Measurements from ENCODE around the gene PTPRG. TPM values are rescaled to one million over a fixed set of nuclear protein-coding genes. Genes with fewer than 3 reads are reported as not detected.

Gene PTPRG
- total RNA-seq, 2 experiments from 2014 or later: 0.10 TPM; not detected in 1

DNA sequence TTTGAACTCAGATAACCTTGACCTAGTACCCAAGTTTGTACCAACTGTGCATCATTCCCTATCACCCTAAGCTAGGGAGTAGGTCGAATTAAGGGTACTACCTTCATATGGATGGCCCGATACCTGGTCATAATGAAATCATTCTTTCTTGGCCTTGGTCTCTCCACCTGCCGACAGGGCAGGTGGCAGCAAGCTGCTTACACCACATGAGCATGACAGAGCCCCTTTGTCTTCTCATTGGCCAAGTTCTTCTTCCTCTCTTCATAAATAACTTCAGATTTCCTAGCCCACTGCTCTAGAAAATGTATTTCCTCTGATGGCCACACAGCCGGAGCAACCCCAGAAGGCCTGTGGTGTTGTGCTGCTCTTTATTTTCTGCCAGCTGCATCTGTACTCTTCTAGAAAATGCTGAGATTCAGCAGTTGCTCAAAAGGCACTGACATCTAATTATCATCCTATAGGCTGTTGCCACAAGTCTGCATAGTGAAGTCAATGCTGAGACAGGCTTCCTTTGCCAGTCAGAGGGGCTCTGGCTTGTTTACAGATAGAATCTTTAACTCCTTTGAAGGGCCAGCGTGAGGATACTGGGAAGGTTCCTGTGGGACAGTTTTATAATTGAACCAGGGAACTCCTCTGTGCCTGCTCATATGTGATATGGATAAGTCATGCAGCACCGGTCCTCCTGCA is 304.2 kb downstream of the PTPRG start:
- Mint-ChIP-seq H3K9me3 (no peaks in the 10 kb centered on the region), H3K4me1 (ENCODE audit: low read depth) (no peaks in the 10 kb centered on the region), H3K27me3 (no peaks in the 10 kb centered on the region), H3K27ac (no peak overlapping the region), H3K4me3 (no peak overlapping the region), H3K36me3 (no peaks in the 10 kb centered on the region)
- intact Hi-C loops (cut with micrococcal nuclease): no loop called here
- CTCF ChIA-PET: no interaction called here
- POLR2A ChIA-PET: no interaction called here
- DNase-seq: no peak

DNA sequence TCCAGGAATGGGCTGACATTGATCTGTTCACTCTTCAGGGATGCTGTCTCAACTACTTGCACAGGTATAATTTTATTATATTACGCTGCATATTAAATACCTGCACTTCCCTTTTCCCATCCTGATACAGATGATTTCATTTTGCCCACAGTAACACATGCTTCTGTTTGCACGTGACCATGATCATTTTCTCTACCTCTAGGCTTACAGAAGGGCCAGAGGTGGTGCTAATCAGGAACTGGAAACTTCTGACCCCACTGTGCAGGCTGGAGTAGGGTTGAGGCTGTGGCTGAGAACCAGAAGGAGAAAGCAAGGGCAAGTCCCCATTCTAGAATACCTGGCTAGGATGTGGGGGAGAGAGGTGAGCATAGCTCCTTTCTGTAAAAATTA is 304.8 kb downstream of the PTPRG start:
- intact Hi-C loops (cut with micrococcal nuclease): no loop called here
- Mint-ChIP-seq H3K27ac (no peak overlapping the region), H3K4me3 (no peak overlapping the region), H3K36me3 (no peaks in the 10 kb centered on the region), H3K27me3 (no peaks in the 10 kb centered on the region), H3K4me1 (ENCODE audit: low read depth) (no peaks in the 10 kb centered on the region), H3K9me3 (no peaks in the 10 kb centered on the region)
- POLR2A ChIA-PET: no interaction called here
- CTCF ChIA-PET: no interaction called here
- no peak for DNase-seq

DNA sequence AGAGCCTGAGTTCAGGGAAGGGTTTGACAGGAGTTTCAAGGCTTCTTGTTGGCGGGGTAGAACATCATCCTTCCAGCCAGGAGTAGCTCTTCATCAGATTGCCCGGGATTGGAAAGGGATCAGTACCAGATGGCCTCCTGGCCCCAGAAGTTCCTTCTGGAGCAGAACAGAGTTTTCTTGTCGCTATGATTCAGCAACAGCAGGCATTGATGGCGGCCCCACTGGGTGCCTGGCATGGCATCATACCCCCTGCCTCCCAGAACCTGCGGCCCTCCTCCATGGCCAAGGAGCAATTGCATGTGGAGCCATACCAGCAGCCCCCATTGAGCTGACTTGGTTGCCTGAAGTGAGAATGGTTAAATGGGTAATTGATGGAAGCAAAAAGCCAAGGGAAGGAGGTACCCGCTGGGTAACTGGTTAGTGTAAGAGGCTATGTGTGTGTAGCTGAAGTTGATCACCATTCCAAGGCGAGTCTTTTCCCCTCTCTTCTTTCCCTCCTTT is 305.6 kb downstream of the PTPRG start:
- no peaks in the 10 kb centered on the region for H3K36me3 Mint-ChIP-seq
- H3K27ac Mint-ChIP-seq: no peak overlapping the region
- no peaks in the 10 kb centered on the region for H3K9me3 Mint-ChIP-seq
- DNase-seq: no peak
- ChIA-PET POLR2A (no interaction called here), CTCF (no interaction called here)
- no peaks in the 10 kb centered on the region for H3K4me1 Mint-ChIP-seq (ENCODE audit: low read depth)
- no peak overlapping the region for H3K4me3 Mint-ChIP-seq
- intact Hi-C loops (cut with micrococcal nuclease): no loop called here
- H3K27me3 Mint-ChIP-seq: no peaks in the 10 kb centered on the region

DNA sequence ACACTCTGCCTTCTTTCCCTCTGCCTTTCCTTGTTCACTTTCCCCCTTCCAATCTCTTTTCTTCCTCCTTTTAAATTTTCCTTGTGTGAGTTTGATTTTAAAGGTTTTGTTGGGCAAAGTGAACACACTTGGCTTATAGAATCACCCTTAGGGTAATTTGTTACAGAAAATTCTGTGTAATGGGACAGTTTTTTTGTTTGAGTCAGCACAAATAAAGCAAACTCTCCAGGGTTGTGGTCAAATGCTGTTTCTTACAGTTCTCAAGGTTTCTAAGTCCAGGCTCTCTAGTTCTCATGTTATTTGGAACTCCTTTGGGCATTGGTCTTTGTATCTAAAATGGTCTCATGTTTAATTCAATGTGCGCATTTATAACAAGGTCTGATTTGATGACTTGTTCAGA is 307.1 kb downstream of the PTPRG start:
- Mint-ChIP-seq H3K4me1 (ENCODE audit: low read depth) (no peaks in the 10 kb centered on the region), H3K9me3 (no peaks in the 10 kb centered on the region), H3K4me3 (no peak overlapping the region), H3K36me3 (no peaks in the 10 kb centered on the region), H3K27me3 (no peaks in the 10 kb centered on the region), H3K27ac (no peak overlapping the region)
- intact Hi-C loops (cut with micrococcal nuclease): no loop called here
- no peak for DNase-seq
- ChIA-PET POLR2A (no interaction called here), CTCF (no interaction called here)

DNA sequence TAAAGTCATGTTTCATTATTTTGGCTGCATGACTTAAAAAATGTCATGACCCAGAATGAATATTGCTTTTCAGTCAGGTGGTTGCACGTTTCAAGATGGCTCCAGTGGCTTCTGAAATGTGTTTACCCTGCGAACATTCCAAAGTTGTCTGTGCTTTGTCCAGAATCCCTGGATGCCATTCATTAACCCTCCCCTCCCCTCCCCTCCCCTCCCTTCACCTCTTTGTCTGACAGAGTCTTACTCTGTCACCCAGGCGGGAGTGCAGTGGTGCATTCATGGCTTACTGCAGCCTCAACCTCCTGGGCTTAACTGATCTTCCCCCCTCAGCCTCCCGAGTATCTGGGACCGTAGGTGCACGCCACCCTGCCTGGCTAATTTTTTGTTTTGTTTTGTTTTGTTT is 308.0 kb downstream of the PTPRG start:
- Mint-ChIP-seq H3K4me1 (ENCODE audit: low read depth) (no peaks in the 10 kb centered on the region), H3K27me3 (no peaks in the 10 kb centered on the region), H3K36me3 (no peaks in the 10 kb centered on the region), H3K4me3 (no peak overlapping the region), H3K9me3 (no peaks in the 10 kb centered on the region), H3K27ac (no peak overlapping the region)
- intact Hi-C loops (cut with micrococcal nuclease): no loop called here
- ChIA-PET CTCF (no interaction called here), POLR2A (no interaction called here)
- DNase-seq: no peak

DNA sequence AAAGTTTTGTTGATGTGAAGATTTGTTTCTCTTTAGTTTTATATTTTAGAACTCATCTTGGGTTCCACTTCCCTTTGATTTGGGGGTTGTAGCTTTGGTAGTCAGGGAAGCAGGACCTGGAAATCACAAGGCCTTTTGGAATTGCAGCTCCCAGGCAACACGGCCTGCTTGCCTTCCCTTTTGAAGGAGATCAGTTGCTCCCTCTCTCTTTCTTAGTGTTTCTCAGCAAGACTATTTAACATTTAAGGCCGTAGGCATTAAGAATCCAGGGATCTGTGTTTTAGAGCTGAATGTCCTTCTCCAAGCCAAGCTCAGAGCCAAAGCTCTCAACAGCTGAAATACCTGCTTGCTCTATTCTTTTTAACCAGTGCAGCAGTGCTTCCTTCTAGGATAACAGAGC is 310.3 kb downstream of the PTPRG start:
- no peaks in the 10 kb centered on the region for H3K4me1 Mint-ChIP-seq (ENCODE audit: low read depth)
- DNase-seq: no peak
- CTCF ChIA-PET: no interaction called here
- intact Hi-C loops (cut with micrococcal nuclease): no loop called here
- no peak overlapping the region for H3K4me3 Mint-ChIP-seq
- H3K27me3 Mint-ChIP-seq: no peaks in the 10 kb centered on the region
- POLR2A ChIA-PET: no interaction called here
- no peaks in the 10 kb centered on the region for H3K36me3 Mint-ChIP-seq
- no peak overlapping the region for H3K27ac Mint-ChIP-seq
- H3K9me3 Mint-ChIP-seq: no peaks in the 10 kb centered on the region

DNA sequence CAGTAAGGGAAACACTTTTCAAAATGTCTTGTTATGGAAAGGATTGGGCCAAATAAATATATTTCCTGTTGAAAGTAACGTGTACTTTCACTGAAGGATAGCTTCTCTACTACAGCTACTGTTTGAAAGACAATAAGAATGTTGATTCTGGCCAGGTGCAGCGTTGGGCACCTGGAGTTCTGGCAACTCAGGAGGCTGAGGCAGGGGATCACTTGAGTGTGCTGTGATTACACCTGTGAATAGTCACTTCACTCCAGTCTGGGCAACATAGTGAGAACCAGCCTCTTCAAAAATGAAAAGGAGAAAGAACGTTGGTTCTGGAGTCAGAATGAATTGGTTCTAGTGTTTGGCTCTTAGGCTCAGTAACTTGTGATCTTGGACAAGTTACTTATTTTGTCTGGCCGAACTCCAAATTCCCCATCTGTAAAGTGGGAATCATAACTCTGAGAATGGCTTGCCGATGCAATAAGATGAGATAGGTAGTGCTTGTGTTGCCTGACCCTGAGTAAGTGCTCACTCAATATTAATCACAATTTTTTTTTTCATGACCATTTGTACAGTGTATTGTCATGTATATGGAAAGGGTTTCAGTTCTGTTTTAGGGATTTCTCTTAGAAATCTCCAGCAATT is 310.8 kb downstream of the PTPRG start:
- no peaks in the 10 kb centered on the region for H3K27me3 Mint-ChIP-seq
- H3K27ac Mint-ChIP-seq: no peak overlapping the region
- DNase-seq: no peak
- intact Hi-C loops (cut with micrococcal nuclease): no loop called here
- H3K36me3 Mint-ChIP-seq: no peaks in the 10 kb centered on the region
- H3K9me3 Mint-ChIP-seq: no peaks in the 10 kb centered on the region
- ChIA-PET CTCF (no interaction called here), POLR2A (no interaction called here)
- H3K4me3 Mint-ChIP-seq: no peak overlapping the region
- H3K4me1 Mint-ChIP-seq (ENCODE audit: low read depth): no peaks in the 10 kb centered on the region

DNA sequence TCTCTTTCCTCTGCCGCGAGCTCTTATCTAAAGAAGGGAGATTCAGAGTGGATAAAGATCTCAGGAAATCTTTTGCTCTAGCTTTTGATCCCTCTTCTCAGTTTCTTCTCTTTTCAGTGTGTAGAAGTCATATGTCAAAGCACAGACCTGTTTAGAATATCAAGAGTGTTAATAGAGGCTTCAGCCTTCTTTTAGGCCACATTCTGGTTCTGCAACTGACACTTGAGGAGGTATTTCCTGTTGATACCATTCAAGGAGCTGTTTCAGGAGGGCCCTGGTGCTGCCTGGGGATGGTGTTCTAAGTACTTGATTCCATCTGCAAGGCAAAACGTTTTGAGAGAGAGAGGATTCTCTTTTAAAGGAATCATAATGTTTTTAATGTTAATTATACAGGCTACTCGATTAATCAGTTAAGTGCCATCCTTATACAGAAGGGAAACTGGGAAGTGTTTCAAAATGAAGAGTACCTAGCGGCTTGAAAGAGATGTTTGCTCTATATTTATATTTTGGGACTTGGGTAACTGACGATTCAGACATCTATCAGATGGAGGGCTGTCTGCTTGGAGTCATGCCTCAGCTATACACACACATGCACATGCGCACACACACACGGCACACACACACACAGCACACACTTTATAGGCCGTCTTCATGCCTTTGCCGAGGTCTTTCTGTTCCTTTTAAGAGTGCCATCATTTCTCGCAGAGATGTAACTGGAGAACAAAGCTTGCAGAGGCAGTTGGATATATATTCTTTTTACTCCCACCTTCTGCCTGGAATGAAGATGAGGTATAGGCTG is 313.9 kb downstream of the PTPRG start:
- no peak overlapping the region for H3K4me3 Mint-ChIP-seq
- intact Hi-C loops (cut with micrococcal nuclease): no loop called here
- H3K36me3 Mint-ChIP-seq: no peaks in the 10 kb centered on the region
- no peaks in the 10 kb centered on the region for H3K4me1 Mint-ChIP-seq (ENCODE audit: low read depth)
- H3K9me3 Mint-ChIP-seq: no peaks in the 10 kb centered on the region
- ChIA-PET POLR2A (interaction anchor here (0.5 kb wide), 1 partner anchor 108 kb away, joined by 4 read pairs; no protein-coding TSS in a partner anchor), CTCF (no interaction called here)
- no peaks in the 10 kb centered on the region for H3K27me3 Mint-ChIP-seq
- H3K27ac Mint-ChIP-seq: no peak overlapping the region
- no peak for DNase-seq

DNA sequence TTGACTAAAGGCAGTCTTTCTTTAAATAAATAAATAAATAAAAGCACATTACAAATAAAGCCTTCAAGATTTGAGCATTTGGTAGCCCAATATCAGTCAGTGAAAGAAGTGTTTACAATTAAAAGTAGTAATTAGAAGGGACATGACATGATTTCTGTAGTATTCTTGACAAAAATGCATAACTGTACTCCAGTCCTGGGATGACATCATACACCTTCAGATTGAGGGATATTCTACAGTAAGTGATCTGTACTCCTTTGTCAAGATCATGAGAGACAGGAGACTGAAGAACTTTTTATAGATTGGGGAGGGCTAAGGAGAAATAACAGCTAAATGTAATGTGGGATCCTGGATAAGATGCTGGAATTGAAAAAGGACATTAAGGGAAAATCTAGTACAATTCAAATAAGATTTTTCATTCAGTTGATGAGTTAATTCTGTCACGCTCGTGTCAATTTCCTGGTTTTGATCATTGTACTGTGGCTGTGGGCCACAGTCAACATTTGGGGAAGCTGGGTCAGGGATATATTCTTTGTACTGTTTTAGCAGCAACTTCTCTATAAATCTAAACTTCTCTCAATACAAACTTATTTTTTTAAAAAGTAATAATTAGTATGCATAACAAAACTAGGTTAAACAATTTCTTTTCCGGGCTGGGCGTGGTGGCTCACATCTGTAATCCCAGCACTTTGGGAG is 314.8 kb downstream of the PTPRG start:
- ChIA-PET CTCF (no interaction called here), POLR2A (no interaction called here)
- Mint-ChIP-seq H3K9me3 (no peaks in the 10 kb centered on the region), H3K27me3 (no peaks in the 10 kb centered on the region), H3K36me3 (no peaks in the 10 kb centered on the region), H3K4me3 (no peak overlapping the region), H3K4me1 (ENCODE audit: low read depth) (no peaks in the 10 kb centered on the region), H3K27ac (no peak overlapping the region)
- intact Hi-C loops (cut with micrococcal nuclease): no loop called here
- DNase-seq: no peak

DNA sequence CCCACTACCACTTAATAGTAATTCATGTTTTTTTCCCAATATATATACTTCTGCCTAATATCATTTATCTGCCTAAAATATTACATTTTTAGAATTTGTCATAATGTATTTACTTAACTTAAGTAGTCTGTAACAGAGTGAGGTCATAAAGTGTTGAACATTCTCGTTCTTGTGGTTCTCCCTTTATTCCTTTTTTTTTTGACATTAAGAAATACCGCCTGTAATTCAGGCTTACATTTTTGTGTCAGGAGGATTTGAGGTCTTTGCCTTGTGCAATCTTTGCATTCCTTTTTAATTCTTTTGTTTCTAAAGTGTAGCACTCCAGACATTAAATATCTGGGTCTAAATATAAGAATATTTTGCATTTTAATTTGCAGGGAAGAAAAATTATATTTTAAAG is 315.4 kb downstream of the PTPRG start:
- Mint-ChIP-seq H3K9me3 (no peaks in the 10 kb centered on the region), H3K4me3 (no peak overlapping the region), H3K36me3 (no peaks in the 10 kb centered on the region), H3K27ac (no peak overlapping the region), H3K4me1 (ENCODE audit: low read depth) (no peaks in the 10 kb centered on the region), H3K27me3 (no peaks in the 10 kb centered on the region)
- CTCF ChIA-PET: no interaction called here
- POLR2A ChIA-PET: no interaction called here
- intact Hi-C loops (cut with micrococcal nuclease): no loop called here
- DNase-seq: no peak

DNA sequence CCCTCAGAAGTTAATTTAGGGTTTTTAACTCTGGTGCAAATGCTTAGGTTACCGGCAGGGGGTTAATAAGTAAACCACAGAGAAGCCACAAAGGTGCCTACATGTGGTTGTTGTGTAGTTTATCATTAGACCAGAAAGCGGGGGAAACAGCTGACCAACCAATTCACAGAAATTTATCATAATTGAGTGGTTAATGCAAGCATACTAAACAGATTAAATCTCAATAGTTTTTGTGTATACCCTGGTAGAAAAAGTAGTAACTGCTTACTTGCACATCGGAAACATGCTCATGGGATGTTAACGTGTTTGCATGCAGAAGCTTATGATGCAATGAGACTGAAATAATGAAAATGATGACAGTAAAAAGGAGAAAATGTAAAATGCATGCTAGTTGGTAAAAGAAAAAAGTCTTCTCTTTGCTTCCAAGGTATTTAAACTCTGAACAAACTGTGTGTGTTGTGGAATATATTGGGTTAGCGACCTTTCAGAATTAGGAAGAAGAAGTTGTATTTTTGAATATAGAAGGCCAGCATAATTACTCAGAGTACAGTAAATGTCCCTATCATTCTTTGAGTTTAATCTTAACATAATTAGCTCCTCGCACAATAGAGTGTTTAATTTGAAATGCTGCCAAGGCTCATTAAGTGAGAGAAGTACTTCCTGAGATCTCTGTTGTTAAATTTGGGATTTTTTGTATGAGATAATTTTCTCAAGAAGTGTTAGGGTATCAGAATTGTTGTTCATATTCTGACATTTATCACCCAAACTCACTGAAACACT is 316.2 kb downstream of the PTPRG start:
- H3K27me3 Mint-ChIP-seq: no peaks in the 10 kb centered on the region
- no peak for DNase-seq
- H3K4me3 Mint-ChIP-seq: no peak overlapping the region
- H3K27ac Mint-ChIP-seq: no peak overlapping the region
- ChIA-PET POLR2A (no interaction called here), CTCF (no interaction called here)
- no peaks in the 10 kb centered on the region for H3K4me1 Mint-ChIP-seq (ENCODE audit: low read depth)
- H3K36me3 Mint-ChIP-seq: no peaks in the 10 kb centered on the region
- intact Hi-C loops (cut with micrococcal nuclease): no loop called here
- no peaks in the 10 kb centered on the region for H3K9me3 Mint-ChIP-seq

DNA sequence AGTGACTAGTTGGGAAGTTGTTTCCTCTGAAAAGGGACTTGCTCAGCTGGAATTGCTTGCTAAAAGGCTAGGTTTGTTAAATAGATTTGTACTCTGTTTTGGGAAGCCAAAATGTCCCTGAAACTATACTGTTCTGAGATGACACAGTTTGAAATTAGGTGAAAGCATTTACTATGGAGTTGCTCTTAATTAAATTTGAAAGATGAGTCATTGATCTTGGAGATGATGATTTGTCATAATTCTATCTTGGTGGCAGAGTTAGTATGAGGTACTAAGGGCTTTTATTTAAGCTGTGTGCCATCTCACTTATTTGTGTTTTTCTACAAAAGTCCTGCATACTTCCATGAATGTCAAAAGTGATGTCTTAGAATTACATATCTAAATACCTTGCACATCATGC is 320.9 kb downstream of the PTPRG start:
- Mint-ChIP-seq H3K27me3 (no peaks in the 10 kb centered on the region), H3K9me3 (no peaks in the 10 kb centered on the region), H3K4me1 (ENCODE audit: low read depth) (no peaks in the 10 kb centered on the region), H3K36me3 (no peaks in the 10 kb centered on the region), H3K27ac (no peak overlapping the region), H3K4me3 (no peak overlapping the region)
- intact Hi-C loops (cut with micrococcal nuclease): no loop called here
- CTCF ChIA-PET: no interaction called here
- POLR2A ChIA-PET: interaction anchor here (0.6 kb wide), 1 partner anchor 432 kb away, joined by 3 read pairs; no protein-coding TSS in a partner anchor
- no peak for DNase-seq

Data from activated CD4-positive, alpha-beta memory T cell treated with anti-CD3 and anti-CD28 coated beads for 36 hours (primary cell).